ENCODE data around the gene MARCHF4.
"Not testable (repeated sequence)": the region's sequence is repeated elsewhere in the genome, so short reads cannot be mapped to it uniquely, and the experiment has no call there.

Gene MARCHF4

DNA sequence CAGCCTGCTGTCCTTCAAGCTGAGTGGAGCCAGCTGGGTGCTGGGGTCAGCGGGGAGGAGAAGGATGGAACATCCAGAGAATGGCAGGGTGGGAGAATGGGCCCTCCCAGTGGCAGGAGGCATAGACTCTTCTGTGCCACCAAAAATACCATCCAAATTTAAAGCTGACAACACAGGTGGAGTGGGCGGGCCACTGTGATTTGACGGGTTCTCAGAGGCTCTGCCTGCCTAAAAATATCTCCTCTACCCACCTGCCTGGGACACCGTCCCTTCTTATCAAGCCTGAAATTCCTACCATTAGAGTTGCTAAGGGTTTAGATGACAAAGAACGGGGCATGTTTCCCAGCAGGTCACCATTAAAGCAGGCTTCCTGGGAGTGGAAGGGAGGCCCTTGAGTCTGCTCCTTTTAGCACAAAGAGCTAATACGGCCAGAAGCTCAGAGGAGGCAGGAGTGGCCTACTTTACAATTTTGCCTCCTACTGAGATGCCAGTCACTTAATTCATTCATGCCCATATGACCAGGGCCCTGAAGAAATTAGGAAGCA is 19.8 kb upstream of the MARCHF4 start:
- DNase-seq (ENCODE audit: low read depth in 2 of 2) = no peak

DNA sequence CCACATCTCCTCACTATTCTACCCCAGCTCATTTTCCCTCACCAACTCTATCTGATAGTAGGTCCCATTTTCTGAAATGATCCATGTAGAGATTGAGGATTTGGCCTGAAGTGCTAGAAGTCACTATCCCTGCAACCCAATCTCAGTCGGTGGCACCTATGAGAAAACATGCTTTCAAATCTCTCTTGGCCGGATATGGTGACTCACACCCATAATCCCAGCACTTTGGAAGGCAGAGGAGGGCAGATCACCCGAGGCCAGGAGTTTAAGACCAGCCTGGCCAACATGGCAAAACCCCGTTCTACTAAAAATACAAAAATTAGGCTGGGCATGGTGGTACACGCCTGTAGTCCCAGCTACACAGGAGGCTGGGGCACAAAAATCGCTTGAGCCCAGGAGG is 19.1 kb upstream of the MARCHF4 start:
- no peak for DNase-seq (ENCODE audit: low read depth in 2 of 2)

DNA sequence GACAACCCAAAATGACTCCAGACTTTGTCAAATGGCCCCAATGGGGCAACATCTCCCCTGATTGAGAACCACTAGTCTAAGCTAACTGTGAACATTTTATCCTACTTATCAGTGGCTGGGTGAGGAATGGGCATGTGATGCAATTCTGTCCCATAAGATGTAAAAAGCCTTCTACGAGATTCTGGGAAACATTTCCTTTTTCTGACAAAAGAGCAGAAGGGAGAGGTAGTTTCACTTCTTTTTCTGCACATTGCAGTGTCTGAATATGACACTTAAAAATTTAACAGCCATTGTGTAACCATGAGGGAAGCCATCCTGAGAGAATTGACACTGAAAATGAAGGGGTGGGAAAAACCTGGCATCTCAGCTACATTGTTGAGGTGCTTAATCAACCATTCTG is 17.3 kb upstream of the MARCHF4 start:
- no peak for DNase-seq (ENCODE audit: low read depth in 2 of 2)

DNA sequence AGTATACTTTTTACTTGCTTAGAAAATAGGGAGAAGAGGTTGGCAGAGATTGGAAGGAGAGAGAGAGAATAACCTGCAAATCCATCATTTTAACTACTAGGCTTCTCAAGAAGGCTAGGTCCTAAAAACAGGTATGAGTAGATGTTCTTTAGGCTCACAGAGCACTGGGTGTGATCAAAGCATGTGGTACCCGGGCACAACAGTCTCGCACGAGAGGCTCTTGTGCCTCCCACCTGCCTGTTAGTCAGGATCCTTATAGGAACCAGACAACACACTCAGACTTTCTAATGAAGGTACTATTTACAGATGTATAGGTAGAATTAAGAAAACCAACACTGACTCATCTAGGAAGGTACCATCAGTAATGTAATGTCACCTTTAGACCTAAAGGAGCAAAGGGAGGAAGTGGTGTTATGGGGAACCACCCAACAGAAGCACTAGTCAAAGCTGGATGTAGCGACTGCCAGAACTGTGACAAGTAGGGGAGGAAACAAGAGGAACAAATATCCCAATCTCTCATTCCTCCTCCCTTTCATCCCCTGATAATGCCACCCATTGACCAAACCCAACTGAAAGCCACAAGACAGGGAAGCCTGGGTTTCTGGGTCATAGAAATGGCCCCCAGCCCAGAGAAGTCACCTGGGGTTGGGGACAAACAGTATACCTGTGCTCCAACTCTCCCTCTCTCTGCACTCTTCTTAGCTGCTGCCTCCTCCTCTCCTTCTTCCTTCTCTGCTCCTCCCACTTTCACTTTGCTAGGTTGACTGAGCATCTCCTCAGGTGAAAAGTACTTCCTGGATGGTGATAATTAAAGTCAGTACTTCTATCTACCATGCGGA is 16.0 kb upstream of the MARCHF4 start:
- DNase-seq (ENCODE audit: low read depth in 2 of 2) = no peak

DNA sequence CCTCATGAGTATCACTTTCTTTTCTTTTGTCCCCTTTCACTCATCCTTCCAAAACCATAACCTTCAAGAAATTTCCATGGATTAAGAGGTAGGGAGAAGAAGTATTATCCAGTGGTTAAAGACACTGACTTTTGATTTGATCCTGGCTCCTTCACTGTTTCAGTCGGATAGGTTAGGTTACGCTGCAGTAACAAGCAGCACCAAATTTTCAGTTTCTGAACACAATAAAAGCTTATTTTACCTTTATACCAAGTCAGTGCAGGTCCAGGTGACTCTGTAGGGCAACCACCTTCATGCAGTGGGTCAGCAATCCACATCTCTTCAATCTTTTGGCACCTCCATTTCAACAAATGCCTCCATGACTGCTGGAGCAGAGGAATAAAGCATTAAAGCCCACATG is 15.0 kb upstream of the MARCHF4 start:
- DNase-seq (ENCODE audit: low read depth in 2 of 2) = no peak

DNA sequence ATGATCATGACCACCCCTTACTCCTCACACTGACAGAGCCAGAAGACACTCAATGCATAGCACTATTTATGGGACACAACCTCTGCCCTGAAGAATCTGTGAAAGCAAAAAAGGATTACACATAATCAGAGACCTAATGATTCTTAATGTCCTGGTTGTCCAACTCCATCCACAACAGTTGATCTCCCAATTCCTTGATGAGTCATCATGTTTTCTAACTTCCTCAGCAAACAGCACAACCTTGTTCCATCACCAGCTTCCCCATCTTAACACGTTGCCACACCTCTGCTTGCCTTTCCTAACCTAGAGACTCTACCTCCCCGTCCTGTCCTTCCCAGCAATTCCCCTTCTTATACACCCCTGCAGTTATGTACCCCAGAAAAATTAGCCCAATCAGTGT is 13.2 kb upstream of the MARCHF4 start:
- no peak for DNase-seq (ENCODE audit: low read depth in 2 of 2)

DNA sequence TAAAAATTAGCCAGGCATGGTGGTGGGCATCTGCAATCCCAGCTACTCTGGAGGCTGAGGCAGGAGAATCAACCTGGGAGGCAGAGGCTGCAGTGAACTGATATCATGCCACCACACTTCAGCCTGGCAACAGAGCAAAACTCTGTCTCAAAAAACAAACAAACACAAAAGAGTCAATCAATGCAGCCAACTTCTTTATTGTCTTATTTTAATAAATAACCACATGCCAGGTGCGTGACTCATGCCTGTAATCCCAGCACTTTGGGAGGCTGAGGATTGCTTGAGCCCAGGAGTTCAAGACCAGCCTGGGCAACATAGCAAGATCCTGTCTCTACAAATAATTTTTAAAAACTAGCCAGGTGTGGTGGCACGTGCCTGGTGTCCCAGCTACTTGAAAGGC is 12.1 kb upstream of the MARCHF4 start:
- DNase-seq (ENCODE audit: low read depth in 2 of 2) = not testable (repeated sequence)

DNA sequence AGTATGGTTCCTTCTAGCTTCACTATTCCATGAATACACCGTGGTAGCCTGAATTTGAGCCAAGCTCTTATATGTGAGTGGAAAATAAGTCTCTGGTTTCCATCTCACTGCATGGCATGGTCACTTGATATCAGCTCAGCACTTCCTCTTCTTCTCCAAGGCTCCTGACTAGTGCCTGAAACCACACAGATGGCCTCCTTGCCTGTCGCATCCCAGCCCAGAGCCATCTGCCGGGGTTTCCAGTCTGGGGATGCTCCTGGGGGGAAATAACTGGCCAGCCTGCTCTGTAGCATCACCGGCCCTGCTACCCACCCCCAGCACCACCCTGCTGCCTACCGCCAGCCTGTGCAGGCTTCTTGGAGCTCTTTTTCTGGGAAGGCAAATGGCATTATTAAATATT is 7.7 kb upstream of the MARCHF4 start:
- DNase-seq (ENCODE audit: low read depth in 2 of 2) = no peak

DNA sequence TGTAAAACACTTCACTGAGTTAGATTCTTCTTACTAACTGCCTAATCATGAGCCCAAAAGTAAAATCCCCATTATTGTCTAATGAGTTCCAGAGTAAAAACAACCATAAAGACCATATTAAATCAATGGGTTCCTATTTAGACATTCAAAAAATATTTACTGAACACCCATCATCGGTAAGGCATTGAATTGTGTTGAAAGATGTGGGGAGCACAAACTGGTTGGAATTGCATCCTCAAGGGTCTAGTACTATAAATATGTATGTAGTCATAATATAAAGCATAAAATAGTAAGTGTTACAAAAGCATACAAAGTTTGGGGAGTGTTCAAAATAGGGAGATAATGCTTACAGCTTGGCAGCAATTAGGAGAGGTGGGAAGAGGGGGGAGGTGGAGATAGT is 3.0 kb upstream of the MARCHF4 start:
- no peak for DNase-seq (ENCODE audit: low read depth in 2 of 2)

DNA sequence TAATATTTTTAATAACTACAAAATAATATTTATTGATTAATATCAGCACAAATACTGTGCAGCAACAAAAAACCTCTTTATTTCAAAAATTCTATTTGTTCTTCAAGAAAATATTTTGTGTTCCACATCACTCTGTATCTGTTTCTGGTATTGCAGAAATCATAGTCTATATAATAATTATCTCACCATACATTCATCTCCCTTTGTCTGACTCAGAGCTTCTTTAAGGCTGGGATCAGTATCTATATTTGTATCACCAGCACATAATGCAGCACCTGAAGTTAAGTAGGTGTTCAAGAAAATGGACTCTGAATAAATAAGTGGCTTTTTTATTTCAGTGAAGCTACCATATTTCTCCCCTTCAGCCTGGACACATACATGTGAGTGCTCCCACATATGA is 1.6 kb upstream of the MARCHF4 start:
- no peak for DNase-seq (ENCODE audit: low read depth in 2 of 2)

DNA sequence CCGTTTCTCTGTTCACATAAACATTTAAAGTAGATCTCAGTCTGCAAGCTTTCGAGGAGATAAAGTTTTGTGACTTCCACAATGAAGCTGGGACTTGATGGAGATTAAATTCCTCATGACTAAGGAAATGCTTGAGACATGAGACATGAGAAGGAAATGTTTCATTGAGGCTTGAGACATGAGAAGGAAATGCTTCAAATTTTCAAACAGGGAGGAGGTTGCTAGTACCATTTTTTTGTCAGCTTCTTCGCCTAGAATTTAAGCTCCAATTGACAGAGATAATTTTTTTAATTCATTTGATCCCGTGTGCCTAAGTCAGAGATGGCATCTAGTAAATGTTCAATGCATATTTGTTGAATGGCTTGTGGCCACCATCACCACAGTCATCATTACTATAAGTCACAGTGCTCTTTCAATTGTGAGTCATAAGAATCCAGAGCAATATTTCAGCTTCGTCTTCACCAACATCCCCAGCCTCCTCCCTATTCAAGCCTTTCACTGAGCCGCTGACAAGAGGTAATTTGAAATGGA is 543 bp upstream of the MARCHF4 start:
- no peak for DNase-seq (ENCODE audit: low read depth in 2 of 2)

DNA sequence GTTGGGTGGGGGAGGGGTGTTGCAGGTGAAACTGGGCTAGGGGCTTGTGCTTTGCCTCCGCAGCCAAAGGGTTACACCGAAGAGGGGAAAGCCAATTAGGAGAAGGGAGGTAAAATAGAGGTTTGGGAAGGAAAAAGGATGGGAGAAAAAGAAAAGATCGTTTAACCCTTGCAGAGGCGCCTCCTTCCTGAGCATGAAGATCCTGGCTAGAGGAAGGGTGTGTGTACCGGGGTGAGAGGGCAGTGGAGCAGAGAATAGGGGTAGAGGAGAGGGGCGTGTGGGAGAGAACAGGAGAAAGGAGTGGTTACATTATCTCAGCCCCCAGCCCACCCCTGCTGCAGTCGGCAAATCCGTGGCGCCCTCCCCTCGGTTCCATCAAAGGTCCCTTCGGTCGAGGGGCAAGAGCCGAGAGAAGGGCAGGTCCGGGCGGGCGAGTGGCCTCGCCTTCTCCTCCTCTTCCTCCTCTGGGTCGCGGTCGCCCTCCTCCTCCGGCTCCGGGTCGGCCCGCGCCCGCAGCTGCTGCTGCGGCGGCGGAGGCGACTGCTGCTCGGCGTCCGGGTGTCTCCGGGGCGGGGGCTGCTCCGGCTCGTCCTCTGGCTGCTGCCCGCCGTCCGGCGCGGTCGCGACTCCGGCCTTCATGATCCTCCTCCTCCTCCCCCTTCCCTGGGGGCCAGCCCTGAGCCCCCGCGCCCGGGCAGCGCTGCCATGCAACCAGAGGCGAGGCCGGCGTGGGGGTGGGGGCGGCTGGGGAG is 1.1 kb downstream of the MARCHF4 start:
- DNase-seq (ENCODE audit: low read depth in 2 of 2) = no peak

DNA sequence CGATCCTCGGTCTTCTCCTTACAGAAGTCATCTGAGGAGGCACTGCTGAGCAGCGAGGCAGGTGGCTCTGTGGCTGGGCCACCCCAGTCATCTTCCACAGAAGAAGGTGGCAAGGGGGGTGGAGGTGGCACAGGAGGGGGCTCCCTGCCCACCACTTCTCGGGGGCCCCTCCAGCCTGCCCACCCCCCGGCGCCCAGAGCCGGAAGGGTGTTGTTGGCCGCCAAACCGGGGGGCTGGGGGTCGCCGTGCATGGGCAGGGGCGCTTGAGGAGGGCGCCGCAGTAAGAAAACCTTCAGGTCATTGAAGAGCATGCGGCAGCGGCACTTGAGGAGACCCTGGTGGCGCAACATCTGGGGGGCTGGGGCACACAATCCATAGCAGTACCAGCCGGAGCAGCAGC is 2.5 kb downstream of the MARCHF4 start:
- no peak for DNase-seq (ENCODE audit: low read depth in 2 of 2)

DNA sequence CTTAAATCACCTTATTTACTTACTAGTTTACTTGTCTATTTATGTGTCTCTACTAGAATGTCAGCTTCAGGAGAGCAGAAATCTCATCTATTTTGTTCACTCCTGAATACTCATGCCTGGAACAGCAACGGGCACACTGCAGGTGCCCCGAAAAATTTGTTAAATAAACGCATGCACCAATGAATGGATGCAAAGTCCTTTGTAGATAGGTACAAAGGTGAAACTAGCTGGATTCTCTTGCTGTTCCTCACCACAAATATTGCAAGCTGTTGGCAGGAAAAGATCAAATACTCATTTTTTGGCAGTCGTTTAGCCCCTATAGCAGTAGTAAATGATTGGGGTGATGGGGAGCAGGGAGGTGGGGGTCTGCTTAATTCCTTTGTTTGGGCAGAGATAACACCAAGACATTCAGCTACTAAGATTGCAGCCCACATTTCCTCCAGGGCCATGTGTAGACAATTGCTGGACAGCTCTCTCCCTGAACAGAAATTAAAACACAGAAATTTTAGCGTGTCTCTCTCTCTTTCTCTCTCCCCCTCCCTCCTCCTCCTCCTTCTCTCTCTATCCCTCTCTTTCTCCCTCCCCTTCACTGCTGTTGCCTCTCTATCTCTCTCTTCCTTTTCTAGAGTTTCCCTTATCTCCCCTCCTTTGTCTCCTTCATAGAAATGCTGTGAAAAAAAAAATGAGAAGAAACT is 5.4 kb downstream of the MARCHF4 start:
- no peak for DNase-seq (ENCODE audit: low read depth in 2 of 2)

DNA sequence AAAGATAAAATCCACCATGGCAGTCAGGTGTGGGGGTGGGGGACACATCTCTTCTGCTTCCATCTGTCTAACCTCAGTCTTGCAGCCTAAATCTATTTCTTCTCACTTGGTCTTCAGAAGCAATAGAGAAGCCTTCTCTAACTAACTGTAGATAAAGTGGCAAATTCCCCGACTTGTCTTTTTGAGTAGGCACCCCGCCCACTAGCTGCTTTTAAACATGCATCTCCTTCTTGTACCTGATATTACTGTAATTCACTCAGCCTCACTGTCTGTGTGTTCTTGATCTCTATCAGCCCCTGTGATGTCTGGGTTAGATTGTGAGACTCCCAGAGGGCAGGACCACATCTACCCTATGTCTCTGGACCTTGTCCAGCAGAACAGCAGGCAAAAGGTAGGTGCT is 6.8 kb downstream of the MARCHF4 start:
- DNase-seq (ENCODE audit: low read depth in 2 of 2) = no peak

DNA sequence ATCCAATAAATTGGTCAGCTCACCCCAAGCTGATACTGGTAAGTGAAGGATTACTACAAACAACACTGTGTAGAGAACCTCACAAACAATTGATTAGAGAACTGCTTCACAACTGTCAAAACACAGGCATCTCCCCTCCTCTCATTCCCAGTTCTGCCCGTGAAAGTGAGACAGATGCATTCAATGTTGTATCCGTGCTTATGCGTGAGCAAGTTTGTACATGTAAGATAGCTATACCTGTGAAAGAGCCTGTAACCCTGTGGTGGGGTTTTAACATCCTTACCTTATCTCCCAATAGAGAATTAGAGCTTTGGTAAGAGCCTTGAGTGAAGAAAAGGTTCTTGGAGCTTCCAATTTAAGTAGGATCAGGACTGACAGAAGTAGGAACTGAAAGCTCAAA is 9.1 kb downstream of the MARCHF4 start:
- no peak for DNase-seq (ENCODE audit: low read depth in 2 of 2)

DNA sequence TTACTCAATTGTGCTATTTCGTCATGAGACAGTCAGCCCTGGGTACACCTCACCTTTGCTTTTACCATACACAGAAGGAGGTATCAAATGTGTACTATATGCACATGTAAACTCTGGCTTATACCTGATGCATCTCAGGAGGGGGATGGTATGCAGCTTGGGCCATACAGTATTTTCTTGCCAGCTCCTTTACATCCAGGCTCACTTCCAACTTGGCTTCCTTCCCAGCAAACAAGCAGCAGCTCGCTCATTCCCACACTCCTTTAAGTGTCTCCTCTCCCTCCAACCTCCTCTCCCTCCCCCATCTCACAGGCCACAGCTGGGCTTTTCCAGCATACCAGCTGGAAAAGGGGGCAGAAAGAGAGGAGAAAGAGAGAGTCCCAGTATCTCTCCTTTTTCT is 9.6 kb downstream of the MARCHF4 start:
- no peak for DNase-seq (ENCODE audit: low read depth in 2 of 2)

DNA sequence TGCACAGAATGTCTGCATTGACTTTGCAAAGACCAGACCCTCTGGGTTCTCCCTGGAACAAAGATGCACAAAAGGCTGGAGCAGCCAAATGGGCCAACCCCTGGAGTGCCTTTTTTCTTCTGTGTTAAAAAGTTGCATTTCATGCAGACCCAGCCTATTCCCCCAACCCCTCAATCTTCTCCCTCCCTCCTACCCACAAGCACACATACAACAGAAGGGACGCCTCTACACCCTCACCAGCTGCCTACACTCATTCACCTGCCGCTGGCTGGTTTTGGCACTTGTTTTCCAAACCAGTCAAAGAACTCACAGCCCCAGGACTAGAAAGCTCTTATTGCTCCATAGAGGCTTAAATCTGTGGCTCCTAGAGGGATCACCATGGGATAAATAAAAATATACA is 16.6 kb downstream of the MARCHF4 start:
- no peak for DNase-seq (ENCODE audit: low read depth in 2 of 2)

DNA sequence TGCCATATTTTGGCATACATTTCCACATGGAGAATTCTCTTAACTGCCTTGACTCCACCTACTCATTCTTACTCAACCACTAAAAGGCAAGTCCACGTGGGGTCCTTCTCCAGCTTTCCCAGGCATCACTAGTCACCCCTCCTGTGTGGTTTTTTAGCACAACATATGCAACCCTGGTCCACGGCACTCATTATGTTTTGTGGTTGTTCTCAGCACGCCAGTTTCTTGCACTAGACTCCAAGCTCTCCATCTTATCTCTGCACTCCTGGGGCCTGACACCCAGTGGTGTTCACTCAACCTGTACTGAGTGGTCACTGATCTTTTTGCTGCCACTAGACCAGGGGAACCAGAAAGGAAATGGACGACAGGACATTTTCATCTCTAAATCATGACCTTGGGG is 18.0 kb downstream of the MARCHF4 start:
- DNase-seq (ENCODE audit: low read depth in 2 of 2) = no peak

DNA sequence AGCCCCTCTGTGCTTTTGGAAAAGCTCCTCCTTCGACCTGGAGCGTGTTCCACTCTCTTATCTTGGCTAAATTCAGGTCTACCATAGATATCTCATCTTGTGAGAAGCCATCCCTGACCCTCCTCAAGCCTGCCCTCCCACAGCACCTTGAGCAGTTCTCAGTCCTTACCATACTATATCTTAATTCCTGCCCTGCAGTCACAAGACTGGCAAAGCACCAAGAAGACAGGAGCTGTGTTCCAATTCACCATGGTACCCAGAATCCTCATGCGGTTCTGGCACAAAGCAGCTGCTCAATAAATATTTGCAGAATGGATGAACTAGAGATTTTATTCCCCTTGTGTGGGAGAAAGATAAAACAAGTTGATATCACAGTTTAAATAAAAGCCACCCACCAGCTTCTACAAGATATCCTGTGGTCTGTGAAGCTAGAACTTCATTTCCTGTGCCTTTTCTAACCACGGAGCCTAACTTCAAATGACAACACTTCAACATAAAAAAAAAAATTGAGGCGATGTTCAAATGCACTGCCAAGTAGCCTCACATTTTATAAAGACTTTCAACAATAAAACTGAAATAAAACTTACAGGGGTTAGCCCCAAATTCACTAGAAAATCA is 19.5 kb downstream of the MARCHF4 start:
- no peak for DNase-seq (ENCODE audit: low read depth in 2 of 2)

DNA sequence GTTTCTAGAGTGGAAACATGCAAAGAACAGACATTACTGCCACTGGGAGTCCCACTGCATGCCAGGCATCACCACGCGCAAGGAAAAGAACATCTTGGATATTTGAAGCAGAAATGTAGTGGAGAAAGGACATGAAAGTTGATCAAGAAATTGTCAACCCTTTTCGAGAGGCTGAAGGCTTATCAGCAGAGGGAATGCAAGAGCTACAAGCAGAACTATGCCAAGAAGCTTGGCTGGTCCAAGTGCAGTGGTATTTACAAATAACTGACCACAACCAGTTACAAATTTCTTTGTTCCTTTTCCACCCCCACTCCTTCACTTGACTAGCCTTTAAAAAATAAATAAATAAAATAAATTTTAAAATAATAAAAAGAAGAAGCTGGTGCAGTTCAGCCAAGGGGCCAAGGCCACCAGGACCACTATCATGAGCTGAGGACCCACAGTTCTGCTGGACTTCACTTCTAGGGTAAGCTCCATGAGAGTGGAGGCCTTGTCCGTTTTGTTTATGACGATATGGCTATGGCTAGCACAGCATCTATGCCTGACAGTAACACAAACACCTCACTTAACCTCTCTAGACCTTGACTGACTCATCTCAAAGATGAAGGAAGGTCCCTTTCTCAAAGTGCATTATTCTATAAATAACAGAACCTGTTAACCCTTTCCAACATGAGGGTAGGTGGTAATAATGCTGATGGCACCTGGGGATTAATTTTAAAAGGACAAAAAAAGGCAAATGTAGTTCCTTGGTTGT is 20.9 kb downstream of the MARCHF4 start:
- no peak for DNase-seq (ENCODE audit: low read depth in 2 of 2)

Measured in stimulated activated CD4-positive, alpha-beta T cell treated with anti-CD3 and anti-CD28 coated beads, Interleukin-15, amount 100 ng/mL, for 48 hours (primary cell).